HG02588 (cell line): ENCODE data around the gene KIZ.
A peak's percentile ranks its signal among the peaks of the same experiment; 100 is the strongest.
"Not testable (repeated sequence)": the region's sequence is repeated elsewhere in the genome, so short reads cannot be mapped to it uniquely, and the experiment has no call there.

Experiments used
- ATAC-seq: cut with Tn5 transposase; IDR thresholded peaks from one replicate; pipeline ENCODE4 v1.9.1; 2021; ENCODE audit warnings: mild to moderate bottlenecking, moderate library complexity; ENCODE audit not compliant: unreplicated experiment

KIZ gene

GRCh38 chr20:21225215-21225947, 99.5 kb downstream of the KIZ start:
- ATAC-seq = no peak

DNA sequence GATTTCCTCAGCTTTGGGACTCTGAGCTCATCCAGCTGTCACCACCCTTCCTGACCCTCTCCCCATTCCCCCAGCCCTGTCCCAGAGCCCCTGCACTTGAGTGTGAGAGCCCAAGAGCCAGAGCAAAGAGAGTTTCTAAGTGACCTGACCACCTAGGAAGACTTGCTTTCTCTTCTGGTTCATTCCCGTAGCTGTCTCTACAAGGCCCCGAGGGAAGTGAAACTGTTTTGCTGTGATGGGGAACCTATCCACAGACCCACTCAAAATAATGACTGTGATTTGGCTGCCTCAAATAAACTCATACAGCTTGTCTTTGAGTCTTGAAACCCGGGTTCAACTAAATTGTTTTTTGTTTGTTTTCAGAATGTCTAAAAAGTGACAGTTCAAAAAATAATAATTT, 102.6 kb downstream of the KIZ start:
- ATAC-seq = peak; percentile 93

GRCh38 chr20:21229163-21229562, 103.3 kb downstream of the KIZ start:
- no peak for ATAC-seq

GRCh38 chr20:21230220-21230619, 104.3 kb downstream of the KIZ start:
- no peak for ATAC-seq

DNA sequence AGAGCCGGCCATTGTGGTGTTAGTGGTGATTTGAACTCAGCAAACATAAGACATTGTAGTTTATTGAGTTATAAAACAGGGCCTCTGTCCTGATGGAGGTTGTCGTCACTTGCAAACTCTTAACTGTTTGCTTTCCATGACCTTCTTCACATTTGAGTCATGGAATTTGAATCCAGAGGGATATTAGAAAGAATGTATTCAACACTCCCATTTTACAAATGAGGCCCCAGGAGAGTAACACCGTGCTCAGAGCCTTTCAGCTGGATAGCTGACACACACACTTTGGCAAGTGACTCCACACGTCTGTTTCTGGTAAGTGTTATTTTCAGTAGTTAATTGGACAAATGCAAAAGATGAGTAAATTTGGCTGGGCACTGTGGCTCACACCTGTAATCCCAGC, 104.8 kb downstream of the KIZ start:
- no peak for ATAC-seq

DNA sequence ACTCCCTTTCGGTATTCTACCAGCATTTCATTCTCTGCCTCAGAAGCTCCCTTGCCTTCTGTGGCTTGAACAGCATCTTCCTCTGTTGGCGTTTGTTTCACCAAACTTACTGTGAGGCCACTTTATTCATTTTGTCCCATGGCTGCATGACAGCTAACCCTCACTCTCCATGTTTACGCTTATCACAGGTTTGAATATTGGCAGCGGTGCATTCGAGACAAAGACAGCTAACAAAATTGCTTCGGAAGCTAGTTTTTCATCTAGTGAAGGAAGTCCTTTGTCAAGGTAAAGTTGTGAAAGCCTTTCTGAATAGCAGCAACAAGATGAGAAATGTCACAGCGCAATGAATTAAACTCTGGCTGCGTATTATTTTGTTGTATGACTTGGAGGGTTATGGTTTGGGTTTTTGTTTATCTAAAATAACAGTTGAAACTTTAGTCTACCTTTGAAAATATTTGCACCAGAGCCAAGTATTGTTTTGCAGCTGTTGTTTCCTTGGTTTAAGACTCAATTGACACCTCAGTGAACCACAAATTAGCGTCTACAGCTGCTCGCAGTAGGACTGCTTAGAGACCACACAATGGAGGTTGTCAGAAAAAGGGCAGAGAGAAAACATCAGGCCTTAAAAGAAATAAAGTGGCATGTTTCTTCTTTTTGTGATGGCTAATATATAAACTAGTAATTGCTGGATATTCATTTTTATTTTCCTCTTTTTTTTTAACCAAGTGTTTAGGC, 106.8 kb downstream of the KIZ start:
- ATAC-seq = no peak

GRCh38 chr20:21234324-21234723, 108.4 kb downstream of the KIZ start:
- no peak for ATAC-seq

- no peak for ATAC-seq
Measured at GRCh38 chr20:21234806-21235483, 109.1 kb downstream of the KIZ start.

DNA sequence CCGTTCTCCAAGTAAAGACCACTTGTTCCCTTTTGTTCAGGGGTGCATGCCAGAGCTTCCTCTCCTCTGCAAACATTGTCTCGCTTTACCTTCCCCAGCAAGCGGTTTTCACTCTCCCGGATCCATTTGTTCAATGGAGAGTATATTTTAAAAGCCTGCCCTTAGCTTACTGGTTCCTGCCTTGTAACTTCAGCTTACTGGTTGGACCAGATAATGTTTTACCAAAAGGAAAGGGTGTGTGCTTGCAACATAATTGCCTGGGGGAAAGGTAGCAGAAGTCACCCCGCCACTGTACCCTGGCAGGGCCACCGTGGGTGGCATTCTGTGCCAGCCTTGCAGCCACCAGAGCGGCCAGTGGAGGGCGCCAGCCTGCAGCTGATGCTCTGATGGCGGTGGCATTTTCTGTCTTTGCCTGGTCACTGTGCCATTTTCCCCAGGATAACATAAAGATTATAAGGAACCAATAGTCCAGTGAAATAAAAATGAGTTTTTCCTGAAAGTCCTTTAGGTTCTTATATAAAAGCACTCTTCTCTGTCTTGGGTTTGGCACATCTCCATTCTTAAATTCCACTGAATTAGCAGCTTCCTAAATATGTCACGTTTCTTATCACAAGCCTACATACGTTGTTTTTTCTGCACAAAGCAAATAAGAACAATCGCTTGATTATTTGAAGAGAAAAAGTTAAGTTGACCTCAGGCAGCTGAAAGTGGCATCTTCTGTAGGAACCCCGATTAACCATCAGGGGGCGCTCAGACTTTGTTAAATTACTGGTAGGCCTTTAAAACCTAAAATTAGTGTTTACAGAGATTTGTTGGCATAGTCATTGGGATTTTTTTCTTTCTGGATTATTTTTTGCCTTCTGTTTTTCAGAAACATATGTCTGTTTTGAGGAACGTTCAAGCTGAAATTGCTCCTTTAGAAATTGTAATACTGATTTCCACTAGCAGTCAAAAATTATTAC, 109.9 kb downstream of the KIZ start:
- no peak for ATAC-seq

GRCh38 chr20:21237956-21238799, 112.3 kb downstream of the KIZ start:
- ATAC-seq = no peak

DNA sequence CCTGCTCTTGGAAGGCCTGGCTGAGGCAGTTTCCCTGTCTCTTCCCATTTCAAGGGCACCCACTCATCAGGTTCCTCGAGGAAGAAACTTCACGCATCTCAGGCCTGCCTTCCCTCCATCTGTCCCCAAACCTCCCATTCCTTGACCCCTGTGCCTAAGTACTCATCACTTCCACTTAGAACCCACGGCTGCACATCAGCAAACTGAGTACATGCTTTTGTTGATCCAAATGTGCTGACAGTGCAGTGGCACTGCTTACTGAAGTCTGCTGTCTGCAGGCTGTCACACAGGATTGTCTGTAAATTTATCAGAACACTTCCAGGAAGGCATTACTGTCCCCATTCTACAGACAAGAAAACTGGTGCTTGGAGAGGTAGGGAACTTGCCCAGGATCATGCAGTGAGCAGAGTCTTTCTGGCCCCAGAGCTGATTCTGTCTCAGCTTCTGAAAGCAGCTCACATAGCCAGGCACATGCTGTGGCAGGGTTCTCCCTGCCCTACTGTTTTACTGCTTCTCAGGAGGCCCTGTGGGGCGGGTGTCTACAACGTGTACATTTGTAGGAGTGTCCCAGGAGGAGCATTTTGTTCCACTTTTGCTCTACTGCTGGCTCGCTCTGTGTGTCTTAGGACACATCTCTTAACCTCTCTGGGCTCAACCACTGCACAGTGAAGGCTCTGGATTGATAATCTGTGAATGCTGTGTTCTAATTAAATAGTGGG, 113.1 kb downstream of the KIZ start:
- no peak for ATAC-seq

GRCh38 chr20:21240394-21240793, 114.5 kb downstream of the KIZ start:
- no peak for ATAC-seq

DNA sequence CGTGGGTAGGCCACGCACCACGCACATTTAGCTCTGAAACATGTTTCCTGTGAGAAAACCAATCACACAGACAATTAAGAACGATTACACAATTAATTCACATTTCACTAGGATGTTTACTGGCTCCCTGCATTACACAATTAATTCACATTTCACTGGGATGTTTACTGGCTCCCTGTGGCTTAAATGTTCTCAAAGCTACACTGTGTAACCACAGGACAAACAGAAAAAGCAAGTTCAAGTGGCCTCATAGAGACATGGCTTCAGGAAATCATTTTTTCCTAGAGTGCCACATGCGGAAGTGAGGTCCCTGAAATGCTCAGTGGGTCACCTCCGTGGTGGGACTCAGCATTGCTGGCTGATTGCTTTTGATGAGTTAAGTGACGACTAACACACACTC, 115.5 kb downstream of the KIZ start:
- no peak for ATAC-seq

GRCh38 chr20:21243811-21244210, 117.9 kb downstream of the KIZ start:
- ATAC-seq = no peak

GRCh38 chr20:21244808-21245207, 118.9 kb downstream of the KIZ start:
- ATAC-seq = no peak

DNA sequence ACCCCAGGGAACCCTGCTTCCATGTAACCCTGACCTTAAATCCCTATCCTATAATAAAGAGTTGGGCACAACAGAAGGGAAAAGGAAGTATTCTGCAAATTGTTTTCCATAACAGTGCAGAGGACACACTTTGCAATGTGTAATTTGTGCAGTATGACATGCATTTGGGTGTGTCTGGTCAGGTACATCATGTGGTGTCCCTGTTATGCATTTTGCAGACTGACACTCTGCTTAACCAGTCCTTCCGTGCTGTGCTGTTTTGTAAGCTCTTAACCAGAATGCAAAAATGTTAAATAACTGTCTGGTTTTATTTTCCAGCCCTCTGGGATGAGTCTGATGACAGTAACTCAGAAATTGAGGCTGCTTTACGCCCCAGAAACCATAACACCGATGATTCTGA, 120.3 kb downstream of the KIZ start:
- ATAC-seq = no peak

- ATAC-seq = not testable (repeated sequence)
Measured at GRCh38 chr20:21247603-21248095, 121.8 kb downstream of the KIZ start.

DNA sequence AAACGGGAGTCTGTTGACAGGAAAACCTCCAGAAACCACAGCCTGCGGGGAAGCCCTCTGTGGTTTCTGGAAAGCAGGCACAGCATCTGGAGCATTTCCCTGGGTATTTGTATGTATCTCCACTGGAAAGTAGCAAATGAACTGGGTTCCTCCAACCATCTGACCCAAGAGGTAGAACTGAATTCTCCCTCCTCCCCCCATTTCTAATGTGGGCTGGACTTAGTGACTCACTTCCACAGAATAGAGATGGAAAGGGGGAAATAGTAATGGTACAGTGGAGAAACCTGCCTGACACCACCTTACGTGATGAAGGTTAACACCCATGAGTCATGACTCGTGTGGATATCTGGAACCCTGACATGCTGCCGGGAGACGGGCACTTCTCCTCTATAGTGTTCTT, 125.4 kb downstream of the KIZ start:
- no peak for ATAC-seq

DNA sequence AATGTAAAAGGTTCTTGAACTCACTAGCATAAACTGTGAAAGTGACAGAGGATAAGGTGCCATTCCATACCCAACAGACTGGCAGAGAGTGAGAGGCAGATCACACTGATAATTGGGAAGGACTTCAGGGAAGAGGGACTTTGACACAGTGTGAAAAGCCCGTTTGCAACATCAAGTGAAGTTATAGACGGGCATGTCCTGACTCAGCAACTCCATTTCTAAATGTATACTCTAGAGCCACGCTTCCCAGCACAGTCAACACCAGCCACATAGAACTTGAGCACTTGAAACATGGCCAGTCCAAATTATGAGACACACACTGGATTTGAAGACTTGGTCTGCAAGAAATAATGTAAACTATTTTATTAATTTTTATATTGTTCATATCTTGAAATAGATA, 131.3 kb downstream of the KIZ start:
- no peak for ATAC-seq
